Suppressor macrophage treated with lipopolysaccharide for 1 hour (primary cell): Measurements from ENCODE around the gene ACACA.
"Not testable (repeated sequence)": the region's sequence is repeated elsewhere in the genome, so short reads cannot be mapped to it uniquely, and the experiment has no call there.

Experiments used
- DNase-seq, 3 donors: peaks; one replicate each; pipeline ENCODE4 v3.0.0-alpha.2; 2020 to 2022

ACACA gene

DNA sequence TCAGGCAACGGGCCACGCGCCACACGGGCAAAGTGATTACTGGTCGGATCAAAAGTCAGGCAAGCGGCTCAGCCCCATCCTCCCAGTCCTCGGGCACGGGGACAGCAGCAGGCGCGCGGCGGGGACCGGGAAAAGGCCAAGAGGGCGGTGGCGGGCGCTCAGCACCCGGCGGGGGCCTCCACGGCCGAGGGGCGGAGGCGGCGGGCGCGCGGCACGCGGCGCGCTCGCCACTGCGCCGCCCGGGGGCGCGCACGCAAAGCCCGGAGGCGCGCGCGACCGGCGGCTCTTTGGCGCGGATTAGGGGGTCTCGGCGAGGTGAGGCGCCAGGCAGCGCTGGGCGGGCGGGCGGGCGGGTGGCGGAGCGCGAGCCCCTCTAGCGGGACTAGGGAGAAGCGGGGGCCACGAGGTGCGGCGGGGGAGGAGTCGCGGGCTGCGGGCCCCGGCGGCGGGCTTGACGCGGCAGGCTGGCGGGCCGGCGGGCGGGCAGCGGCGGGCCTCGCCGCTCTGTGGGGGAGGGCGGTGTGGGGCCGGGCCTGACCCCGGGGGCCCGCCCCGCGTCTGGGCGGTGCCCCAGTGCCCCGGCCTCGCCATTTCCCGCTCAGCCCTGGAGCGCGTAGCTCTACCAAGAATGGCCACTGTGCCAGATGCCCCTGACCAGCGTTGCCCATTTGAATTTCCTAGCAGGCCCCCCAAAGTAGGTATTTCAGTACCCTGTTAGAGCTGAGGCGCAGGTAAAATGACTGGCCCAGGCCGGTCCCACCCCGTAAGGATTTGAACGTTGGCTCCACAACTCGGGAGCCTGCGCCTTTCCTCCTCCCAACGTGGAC is at the start of gene ACACA, which contains the start of gene TADA2A:
TSS of gene ACACA (minus strand) at position 202 of the 827 bp plus-strand sequence. CDS start 537 bp downstream, outside the sequence.
TSS of gene TADA2A (plus strand) at position 252 of the 827 bp plus-strand sequence. CDS start 4,480 bp downstream, outside the sequence.
- peak; percentile 89 to 97 (median 94) for DNase-seq

DNA sequence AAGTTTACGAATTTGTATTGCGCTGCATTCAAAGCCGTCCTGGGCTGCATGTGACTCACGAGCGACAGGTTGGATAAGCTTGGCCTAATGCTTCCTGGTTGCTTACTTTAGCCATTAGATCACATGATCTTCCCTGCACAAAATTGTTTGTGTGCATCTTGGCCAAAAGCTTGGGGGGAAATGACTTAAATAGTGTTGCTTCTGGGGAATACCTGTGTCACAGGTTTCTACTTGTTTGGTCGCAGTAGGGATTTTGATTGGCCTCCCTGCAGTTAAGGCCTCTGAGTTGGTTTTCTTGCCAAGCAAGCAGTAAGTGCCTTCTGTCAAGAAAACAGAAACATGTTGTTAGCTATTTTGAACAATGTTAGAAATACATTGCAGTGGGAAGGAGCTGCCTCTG is 43.5 kb upstream of the ACACA start:
- DNase-seq, result no peak

DNA sequence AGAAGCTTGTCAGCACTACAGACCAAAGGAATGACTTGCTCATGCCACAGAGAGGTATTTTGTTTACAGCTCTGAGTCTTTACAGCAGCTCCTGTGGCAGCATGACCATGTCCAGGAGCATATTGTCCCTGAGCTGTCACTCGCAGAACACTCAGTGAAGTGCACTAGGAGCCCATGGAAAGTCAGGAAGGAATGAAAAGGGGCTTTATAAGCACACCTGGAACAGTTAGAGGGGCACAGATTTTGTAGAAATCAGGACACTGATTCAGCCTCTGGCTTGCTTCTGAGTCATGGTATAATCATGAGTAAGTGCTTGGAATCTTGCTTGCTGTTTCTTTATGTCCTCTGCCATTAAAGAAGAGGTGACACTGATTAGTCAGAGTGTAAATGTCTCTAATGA is 41.0 kb upstream of the ACACA start:
- DNase-seq, result peak; percentile 17 to 50 (median 50)

DNA sequence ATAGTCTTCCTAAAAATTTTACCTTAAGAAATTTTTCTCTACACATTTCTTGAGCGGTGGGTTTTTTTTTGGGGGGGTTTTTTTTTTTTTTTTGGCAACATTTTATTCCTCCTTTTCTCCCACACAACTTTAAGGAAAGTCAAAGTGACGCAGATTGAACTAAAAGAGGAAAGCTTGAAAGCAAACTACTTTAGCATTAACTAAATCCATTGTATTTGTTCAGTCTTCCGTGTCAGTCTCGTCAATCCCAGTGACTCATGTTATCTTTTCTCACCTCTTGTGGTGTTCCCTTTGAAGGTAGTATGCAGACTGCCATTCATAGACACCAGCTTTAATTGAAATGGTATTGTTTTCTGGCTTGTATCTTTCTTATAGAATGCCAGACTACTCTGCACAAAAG is 39.4 kb upstream of the ACACA start:
- DNase-seq, result no peak

DNA sequence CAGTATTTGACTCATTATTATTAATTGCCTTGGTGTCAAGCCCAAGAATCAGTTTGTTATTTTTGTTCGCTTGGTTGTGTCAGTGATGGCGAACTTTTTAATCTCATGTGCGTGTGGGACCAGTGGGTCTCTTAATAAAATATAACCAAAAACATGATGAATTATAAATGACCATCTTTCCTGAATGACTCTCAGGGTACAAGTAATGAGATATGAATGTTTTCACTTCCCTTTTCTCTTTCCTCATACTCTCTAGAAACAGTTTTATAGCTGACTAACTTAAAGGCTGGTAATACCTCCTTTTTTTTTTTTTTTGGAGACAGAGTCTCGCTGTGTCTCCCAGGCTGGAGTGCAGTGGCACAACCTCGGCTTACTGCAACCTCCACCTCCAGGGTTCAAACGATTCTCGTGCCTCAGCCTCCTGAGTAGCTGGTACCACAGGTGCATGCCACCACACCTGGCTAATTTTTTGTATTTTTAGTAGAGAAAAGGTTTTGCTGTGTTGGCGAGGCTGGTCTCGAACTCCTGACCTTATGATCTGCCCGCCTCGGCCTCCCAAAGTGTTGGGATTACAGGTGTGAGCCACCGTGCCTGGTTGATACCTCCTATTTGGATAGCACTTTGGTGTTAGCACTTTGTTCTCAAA is 34.9 kb upstream of the ACACA start:
- peak; percentile 15 to 69 (median 63) for DNase-seq

DNA sequence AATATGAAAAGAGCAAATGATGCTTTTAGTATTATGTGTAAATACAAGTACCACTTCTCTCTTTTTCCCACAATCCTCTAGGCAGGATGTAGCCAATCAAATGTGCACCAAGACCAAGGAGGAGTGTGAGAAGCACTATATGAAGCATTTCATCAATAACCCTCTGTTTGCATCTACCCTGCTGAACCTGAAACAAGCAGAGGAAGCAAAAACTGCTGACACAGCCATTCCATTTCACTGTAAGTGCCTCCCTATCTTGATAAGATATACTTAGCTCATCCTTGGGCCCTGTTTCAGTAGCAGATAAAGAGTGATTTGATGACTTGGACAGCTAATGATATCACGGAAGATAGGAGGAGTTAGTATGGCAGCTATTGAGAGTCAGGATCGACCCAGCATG is 33.8 kb upstream of the ACACA start:
- no peak for DNase-seq

DNA sequence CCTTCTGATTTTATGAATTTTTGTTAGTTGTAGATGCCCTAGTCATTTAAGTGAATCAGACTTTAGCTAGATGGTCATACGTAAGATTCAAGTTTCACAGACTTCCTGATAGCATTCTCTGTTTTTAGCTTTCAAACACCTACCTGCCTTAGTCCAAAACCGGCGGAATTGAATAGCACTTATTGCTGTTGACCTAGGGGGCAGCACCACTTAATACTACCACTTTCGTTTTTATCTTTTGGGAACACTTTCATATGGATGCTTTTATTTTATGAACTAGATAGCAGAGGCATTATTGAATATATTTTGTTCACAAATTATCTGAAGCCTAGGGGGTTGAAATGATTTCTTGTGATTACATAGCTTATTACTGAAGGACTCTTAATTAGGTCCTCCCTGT is 31.5 kb upstream of the ACACA start:
- DNase-seq, result no peak

DNA sequence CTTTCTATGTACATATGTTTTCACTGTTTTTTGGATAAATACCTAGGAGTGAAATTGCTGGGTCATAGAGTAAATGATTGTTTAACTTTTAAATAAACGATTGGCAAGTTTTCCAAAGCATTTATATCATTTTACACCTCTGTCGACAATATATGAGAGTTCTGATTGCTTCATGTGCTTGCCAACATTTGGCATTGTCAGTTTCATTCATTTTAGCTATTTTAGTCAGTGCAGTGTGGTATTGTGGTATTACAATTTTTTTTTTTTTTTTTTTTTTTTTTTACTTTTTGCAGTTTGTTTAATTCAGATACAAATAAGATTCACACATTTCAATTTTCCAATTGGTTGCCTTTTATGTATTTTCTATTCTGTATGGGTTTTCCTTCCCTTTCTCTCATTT is 26.0 kb upstream of the ACACA start:
- no peak for DNase-seq

DNA sequence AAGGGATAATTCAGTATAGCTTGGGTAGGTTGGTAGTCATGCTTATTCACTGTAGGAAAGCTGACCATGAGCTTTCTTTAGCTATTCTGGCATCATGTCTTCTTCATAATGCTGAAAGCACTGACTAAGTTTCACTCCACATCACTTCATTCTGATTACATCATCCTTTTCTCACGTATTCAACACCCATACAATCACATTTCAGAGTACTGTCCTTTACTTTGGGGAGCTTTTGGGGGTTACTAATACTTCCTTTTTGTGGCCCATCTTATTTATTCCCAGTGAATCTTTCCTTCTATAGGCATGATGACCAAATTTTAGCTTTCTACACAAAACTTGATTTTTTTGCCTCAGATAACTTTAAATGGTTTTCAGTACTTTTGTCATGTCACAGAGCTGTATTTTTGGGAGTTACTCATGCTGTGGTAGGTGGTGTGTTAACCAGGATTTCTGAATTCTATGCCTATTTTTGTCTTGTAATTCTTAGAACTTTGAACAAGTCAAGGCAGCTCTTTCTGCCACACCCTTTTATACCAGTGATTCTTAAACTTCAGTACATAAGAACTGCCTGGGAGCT is 23.5 kb upstream of the ACACA start:
- DNase-seq, result peak; percentile 37 to 78 (median 50)

DNA sequence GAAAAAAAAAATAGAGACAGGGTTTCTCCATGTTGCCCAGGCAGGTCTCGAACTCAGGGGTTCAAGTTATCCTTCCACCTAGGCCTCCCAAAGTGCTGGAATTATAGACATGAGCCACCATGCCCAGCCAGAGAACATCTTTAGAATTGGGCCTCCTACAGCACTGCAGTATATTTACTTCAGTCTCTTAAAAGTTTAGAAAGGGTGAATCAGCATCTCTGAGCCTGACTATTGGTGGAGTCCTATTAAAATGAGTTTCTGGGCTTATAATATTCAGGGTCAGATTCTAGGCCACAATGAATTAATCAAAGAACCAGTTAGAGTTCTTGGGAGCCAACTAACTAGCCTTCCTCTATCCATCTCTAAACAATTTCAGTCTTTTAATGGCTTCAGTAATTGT is 22.8 kb upstream of the ACACA start:
- DNase-seq, result no peak

DNA sequence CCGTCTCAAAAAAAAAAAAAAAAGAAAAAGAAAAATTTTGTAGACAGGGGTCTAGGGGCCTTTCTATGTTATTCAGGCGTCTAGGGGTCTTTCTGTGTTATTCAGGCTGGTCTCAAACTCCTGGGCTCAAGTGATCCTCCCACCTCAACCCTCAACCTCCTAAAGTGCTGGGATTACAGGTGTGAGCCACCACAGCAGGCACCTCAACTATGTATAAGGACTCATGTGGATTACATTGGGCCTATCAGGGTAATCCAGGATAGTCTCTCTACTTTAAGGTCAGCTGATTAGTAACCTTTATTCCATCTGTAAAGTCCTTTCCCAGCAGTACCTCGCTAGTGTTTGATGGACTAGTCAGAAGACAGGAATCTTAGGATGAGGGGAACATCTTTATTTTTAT is 22.4 kb upstream of the ACACA start:
- DNase-seq, result no peak

DNA sequence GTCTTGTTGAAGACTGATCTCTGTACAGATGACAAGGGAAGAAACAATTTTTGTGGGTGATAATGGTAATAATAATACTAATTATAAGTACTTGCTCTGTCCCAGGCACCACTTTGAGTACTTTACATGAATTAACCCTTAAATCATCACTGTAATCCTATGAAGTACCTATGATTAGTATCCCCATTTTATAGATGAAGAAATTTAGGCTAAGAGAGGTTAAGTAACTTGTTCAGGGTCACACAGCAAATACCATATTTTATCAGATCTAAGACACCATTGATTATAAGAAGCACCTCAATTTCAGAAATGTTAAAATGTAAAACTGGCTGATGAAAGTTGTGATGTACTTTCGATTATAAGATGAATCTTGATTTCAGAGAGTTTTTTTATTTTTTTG is 18.6 kb upstream of the ACACA start:
- no peak for DNase-seq

DNA sequence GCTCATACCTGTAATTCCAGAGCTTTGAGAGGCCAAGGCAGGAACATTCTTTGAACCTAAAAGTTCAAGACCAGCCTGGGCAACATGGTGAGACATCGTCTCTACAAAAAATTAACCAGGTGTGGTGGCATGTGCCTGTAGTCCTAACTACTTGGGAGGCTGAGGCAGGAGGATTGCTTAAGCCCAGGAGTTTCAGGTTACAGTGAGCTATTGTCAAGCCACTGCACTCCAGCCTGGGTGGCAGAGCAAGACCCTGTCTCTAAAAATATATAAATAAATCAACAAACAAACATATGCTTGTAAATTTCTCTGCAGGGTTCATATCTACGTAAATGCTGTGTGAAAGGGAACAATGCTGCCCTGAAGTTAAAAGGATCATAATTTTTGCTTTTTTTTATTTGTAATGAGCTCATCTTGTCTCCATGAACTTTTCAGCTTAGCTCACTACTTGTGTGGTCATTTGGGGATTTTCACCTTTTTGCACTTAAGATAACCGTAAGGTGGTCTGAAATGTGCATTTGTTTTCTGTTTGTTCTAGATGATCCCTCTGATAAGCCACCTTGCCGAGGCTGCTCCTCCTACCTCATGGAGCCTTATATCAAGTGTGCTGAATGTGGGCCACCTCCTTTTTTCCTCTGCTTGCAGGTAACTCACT is 16.5 kb upstream of the ACACA start:
- DNase-seq, result no peak

DNA sequence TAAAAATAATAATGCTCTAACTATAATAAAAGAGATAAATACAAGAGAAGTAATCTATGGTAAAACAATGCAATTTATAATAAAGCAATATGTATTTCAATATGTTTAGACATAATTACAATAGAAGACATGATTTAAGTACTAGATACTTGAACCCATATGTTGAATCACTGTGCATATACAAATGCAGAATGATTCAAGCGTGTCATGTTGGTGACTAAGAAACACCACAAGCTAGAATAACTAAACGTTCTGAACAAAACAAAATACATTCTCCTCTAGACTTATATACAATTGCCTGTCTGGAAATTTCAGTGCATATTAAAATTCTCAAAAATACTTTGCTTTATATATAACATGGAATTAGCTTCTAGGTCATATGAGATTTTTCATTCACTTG is 11.2 kb upstream of the ACACA start:
- DNase-seq, result no peak

DNA sequence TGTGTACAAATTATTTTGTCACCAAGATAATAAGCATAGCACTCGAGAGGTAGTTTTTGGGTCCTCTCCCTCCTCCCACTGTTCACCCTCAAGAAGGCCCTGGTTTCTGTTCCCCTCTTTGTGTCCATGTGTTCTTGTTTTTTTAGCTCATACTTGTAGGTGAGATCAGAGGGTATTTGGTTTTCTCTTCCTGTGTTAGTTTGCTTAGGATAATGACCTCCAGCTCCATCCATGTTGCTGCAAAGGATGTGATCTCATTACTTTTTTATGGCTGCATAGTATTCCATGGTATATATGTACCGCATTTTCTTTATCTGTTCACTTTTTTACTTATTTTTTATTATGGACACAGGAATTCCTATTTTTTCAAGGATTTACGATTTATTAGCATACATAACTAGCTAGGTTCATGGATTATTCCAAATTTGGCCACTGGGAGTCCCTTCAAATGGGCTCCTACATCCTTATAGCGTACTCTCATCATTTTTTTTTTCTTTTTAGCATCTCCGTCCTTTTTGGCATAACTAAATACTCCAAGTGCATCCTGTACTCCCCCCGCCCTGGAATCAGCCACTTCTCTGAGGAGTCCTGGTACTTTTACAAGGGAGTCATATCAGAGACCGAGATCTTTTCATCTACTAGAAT is 7.4 kb upstream of the ACACA start:
- DNase-seq, result no peak

DNA sequence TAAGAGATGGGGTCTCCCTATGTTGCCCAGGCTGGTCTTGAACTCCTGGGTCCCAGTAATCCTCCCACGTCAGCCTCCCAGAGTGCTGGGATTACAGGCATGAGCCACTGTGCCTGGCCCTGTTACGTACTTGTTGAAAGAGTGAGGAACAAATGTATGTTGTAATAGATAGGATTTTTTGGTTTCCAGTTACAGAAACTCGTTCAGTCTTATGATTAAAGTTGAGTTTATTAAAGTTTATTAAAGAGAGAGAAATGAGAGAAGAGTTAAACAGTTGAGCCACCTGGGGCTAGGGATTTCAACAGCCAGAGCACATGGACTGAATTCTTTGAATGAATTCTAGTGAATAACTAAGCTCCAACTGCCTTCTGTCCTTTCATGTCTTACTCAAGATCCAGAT is 3.7 kb upstream of the ACACA start:
- DNase-seq, result no peak

DNA sequence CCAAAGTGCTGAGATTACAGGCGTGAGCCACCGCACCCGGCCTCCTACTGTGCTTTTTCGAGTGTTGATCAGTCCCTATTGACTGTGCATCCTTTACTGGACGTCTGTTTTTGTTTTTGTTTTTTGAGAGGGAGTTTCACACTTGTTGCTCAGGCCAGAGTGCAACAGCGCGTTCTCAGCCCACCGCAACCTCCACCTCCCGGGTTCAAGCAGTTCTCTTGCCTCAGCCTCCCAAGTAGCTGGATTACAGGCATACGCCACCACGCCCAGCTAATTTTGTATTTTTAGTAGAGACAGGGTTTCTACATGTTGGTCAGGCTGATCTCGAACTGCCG is 1.5 kb upstream of the ACACA start:
- DNase-seq, result not testable (repeated sequence)

DNA sequence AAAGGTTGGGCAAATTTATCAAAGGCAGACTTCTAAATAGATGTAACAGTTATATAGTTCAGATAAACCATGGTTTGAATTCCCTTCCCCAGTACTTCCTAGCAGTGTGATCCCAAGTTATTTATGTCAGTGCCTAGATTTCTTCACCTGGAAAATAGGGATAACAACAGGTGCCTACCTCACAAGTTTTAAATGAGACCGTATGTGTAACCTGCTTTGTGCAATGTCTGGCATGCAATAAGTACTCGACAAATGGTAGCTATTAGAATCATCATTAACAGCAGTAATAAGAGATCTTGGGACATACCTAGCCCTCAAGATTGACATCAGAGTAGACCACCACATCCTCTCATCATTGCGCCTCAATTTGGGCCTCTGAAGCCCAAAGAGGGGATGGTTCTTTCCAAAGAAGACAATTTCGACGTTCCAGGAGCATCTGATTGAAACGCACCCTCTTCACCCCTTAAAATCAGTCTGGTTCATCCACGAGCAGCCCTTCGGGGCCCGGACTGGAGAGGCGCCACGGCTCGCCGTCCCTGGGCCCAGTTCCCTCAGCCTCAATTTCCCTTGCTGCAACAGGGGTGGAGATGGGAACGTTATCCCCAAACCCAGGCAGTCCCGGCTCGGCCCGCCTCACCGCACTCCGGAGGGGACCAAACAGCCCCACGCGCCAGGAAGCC is 541 bp downstream of the ACACA start:
- DNase-seq, result no peak

DNA sequence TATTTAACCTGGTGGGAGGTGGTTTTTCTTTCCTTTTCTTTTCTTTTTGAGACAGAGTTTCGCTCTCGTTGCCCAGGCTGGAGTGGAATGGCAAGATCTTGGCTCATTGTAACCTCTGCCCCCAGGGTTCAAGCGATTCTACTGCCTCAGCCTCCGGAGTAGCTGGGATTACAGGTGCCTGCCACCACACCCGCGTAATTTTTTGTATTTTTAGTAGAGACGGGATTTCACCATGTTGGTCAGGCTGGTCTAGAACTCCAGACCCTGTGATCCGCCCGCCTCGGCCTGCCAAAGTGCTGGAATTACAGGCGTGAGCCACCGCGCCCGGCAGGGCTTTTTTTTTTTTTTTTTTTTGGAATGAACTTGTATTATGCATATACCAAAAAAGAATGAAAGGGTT is 1.1 kb downstream of the ACACA start:
- DNase-seq, result not testable (repeated sequence)

DNA sequence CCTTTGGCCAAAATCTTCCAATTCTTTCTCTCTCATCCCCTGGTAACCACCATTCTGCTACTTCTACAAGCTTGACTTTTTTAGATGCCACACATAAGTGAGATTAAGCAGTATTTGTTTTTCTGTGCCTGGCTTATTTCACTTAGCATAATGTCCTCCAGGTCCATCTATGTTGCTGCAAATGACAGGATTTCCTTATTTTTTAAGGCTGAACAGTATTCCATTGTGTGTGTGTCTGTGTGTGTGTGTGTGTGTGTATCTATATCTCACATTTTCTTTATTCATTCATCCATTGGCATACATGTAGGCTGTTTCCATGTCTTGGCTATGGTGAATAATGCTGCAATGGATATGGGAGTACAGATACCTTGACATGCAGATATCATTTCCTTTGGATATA is 6.1 kb downstream of the ACACA start:
- DNase-seq, result no peak

DNA sequence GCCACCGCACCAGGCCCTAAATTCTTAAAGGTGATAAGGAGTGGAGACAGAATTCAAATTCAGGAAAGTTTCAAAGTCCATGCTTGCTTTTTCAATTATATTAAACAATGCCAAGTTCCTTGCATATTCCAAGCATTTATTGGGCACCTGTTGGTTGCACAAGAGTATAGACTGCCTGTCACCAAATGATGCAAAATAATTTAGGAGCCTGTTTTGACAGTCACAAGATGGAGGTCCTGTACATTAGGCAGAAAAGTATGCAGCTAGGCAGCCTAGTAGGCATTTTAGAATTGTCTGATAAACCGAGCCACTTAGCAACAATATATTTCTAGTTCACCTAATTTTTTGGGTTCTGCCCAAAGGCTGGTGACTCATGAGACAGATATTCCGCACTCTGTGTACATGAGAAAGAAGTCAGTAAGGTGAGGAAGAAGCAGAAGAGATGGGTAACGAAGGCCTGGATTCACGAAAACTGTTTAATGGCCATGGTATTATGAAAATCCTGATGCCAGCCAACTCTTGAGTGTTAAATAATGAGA is 7.3 kb downstream of the ACACA start:
- DNase-seq, result no peak

DNA sequence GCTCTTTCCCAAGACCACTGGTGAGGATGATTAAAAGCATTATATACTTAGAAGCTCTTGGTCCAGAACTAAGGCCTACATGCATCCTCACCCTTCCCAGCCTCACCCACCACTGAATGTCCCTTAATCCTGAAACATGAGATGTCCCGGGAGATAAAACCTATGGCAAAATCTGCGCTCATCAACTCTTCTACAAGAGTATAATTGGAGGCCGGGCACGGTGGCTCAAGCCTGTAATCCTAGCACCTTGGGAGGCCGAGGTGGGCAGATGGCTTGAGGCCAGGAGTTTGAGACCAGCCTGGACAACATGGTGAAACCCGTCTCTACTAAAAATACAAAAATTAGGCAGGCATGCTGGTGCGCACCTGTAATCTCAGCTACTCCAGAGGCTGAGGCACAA is 13.3 kb downstream of the ACACA start:
- no peak for DNase-seq
